ENCODE measurements around the gene SORBS2.

The SORBS2 gene

GRCh38 chr4:185702147-185702663 lies 109.8 kb downstream of the SORBS2 start:
- DNase-seq: no peak
- no peaks in the 10 kb centered on the region for H3K36me3 ChIP-seq (ENCODE audit: control insufficient read depth in 1 of 2, insufficient read depth in 2 of 2, low read length in 2 of 2)
- H4K12ac ChIP-seq (ENCODE audit: low read depth, low read length): no peak overlapping the region
- H3K9ac ChIP-seq (ENCODE audit: low read length): no peak overlapping the region
- H3K4ac ChIP-seq (ENCODE audit: low read depth, low read length): no peak overlapping the region
- no peak overlapping the region for H2BK12ac ChIP-seq (ENCODE audit: low read length)
- no peak overlapping the region for H3K4me2 ChIP-seq (ENCODE audit: low read length)
- H4K8ac ChIP-seq (ENCODE audit: low read depth, low read length): no peak overlapping the region
- no peak overlapping the region for H2AK5ac ChIP-seq (ENCODE audit: low read length)
- H2BK120ac ChIP-seq (ENCODE audit: insufficient read depth, low read length, poor library complexity): no peak overlapping the region
- H2AFZ ChIP-seq (ENCODE audit: insufficient read depth, low read length, poor library complexity): no peak overlapping the region
- no peaks in the 10 kb centered on the region for H3K79me2 ChIP-seq (ENCODE audit: control insufficient read depth, insufficient read depth, low read length, poor library complexity)
- no peak overlapping the region for H3K23ac ChIP-seq (ENCODE audit: low read length)
- no peak overlapping the region for H3K4me3 ChIP-seq (ENCODE audit: low read depth, low read length)
- H2BK5ac ChIP-seq (ENCODE audit: low read depth, low read length, poor library complexity): no peak overlapping the region
- no peaks in the 10 kb centered on the region for H3K9me3 ChIP-seq (ENCODE audit: insufficient read depth, low read depth, low read length)
- H3K27ac ChIP-seq (ENCODE audit: low read depth, low read length): no peak overlapping the region
- no peak overlapping the region for H3K14ac ChIP-seq (ENCODE audit: low read length)
- H3K27me3 ChIP-seq (ENCODE audit: insufficient read depth, low read length): no peaks in the 10 kb centered on the region
- H3K18ac ChIP-seq (ENCODE audit: low read length): no peak overlapping the region
- H3K79me1 ChIP-seq (ENCODE audit: low read length): no peaks in the 10 kb centered on the region
- WGBS (ENCODE audit: extremely low coverage, insufficient coverage, insufficient read length): no CpG with 5 or more reads among the region's 8 CpGs
- no peak overlapping the region for H4K91ac ChIP-seq (ENCODE audit: low read depth, low read length)
- no peaks in the 10 kb centered on the region for H3K4me1 ChIP-seq (ENCODE audit: control insufficient read depth in 1 of 2, insufficient read depth in 2 of 2, low read length in 2 of 2)

GRCh38 chr4:185700630-185701029 lies 111.4 kb downstream of the SORBS2 start:
- Histone ChIP-seq H3K4me3 (ENCODE audit: low read depth, low read length) (no peak overlapping the region), H3K27ac (ENCODE audit: low read depth, low read length) (no peak overlapping the region)

DNA sequence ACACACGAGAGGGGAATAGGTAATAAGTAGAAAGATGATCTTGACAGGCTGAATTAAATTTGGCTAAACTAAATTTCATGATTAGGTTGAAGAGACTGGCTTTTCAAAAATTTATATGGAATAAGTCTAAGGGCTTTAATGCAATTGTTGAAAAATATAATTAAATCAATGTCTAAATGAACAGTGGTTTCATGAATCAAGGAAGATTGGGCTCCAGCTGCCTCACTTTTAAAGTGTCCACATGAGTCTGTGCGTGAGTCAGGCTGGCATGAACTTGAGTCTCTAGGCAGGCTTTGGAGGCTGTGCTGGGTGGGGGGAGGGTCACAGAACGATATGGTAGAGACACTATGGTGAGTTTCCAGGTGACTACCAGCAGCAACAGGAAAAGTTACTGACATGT lies 111.9 kb downstream of the SORBS2 start:
- H3K14ac ChIP-seq (ENCODE audit: low read length): no peak overlapping the region
- no peaks in the 10 kb centered on the region for H3K27me3 ChIP-seq (ENCODE audit: insufficient read depth, low read length)
- no peak overlapping the region for H4K8ac ChIP-seq (ENCODE audit: low read depth, low read length)
- H2BK5ac ChIP-seq (ENCODE audit: low read depth, low read length, poor library complexity): no peak overlapping the region
- no peaks in the 10 kb centered on the region for H3K9me3 ChIP-seq (ENCODE audit: insufficient read depth, low read depth, low read length)
- H3K4me1 ChIP-seq (ENCODE audit: control insufficient read depth in 1 of 2, insufficient read depth in 2 of 2, low read length in 2 of 2): no peaks in the 10 kb centered on the region
- H2BK12ac ChIP-seq (ENCODE audit: low read length): no peak overlapping the region
- no peak overlapping the region for H3K9ac ChIP-seq (ENCODE audit: low read length)
- no peak for DNase-seq
- H3K23ac ChIP-seq (ENCODE audit: low read length): no peak overlapping the region
- no peak overlapping the region for H4K91ac ChIP-seq (ENCODE audit: low read depth, low read length)
- H3K4ac ChIP-seq (ENCODE audit: low read depth, low read length): no peak overlapping the region
- H3K36me3 ChIP-seq (ENCODE audit: control insufficient read depth in 1 of 2, insufficient read depth in 2 of 2, low read length in 2 of 2): no peaks in the 10 kb centered on the region
- no CpG with 5 or more reads among the region's 3 CpGs for WGBS (ENCODE audit: extremely low coverage, insufficient coverage, insufficient read length)
- H3K18ac ChIP-seq (ENCODE audit: low read length): no peak overlapping the region
- no peak overlapping the region for H3K27ac ChIP-seq (ENCODE audit: low read depth, low read length)
- H3K79me2 ChIP-seq (ENCODE audit: control insufficient read depth, insufficient read depth, low read length, poor library complexity): no peaks in the 10 kb centered on the region
- no peak overlapping the region for H3K4me3 ChIP-seq (ENCODE audit: low read depth, low read length)
- H3K4me2 ChIP-seq (ENCODE audit: low read length): no peak overlapping the region
- H2BK120ac ChIP-seq (ENCODE audit: insufficient read depth, low read length, poor library complexity): no peak overlapping the region
- no peak overlapping the region for H2AK5ac ChIP-seq (ENCODE audit: low read length)
- H3K79me1 ChIP-seq (ENCODE audit: low read length): no peaks in the 10 kb centered on the region
- H2AFZ ChIP-seq (ENCODE audit: insufficient read depth, low read length, poor library complexity): no peak overlapping the region
- H4K12ac ChIP-seq (ENCODE audit: low read depth, low read length): no peak overlapping the region

More at GRCh38 chr4:185700630-185701029, 111.4 kb downstream of the SORBS2 start:
- no peak overlapping the region for H2AK5ac ChIP-seq (ENCODE audit: low read length)
- H3K14ac ChIP-seq (ENCODE audit: low read length): no peak overlapping the region
- H2AFZ ChIP-seq (ENCODE audit: insufficient read depth, low read length, poor library complexity): no peak overlapping the region
- no peak overlapping the region for H4K12ac ChIP-seq (ENCODE audit: low read depth, low read length)
- H3K9ac ChIP-seq (ENCODE audit: low read length): no peak overlapping the region
- no peak overlapping the region for H4K8ac ChIP-seq (ENCODE audit: low read depth, low read length)
- no peak for DNase-seq
- no peaks in the 10 kb centered on the region for H3K79me2 ChIP-seq (ENCODE audit: control insufficient read depth, insufficient read depth, low read length, poor library complexity)
- no peak overlapping the region for H2BK12ac ChIP-seq (ENCODE audit: low read length)
- no peaks in the 10 kb centered on the region for H3K4me1 ChIP-seq (ENCODE audit: control insufficient read depth in 1 of 2, insufficient read depth in 2 of 2, low read length in 2 of 2)
- H3K4ac ChIP-seq (ENCODE audit: low read depth, low read length): no peak overlapping the region
- no peaks in the 10 kb centered on the region for H3K79me1 ChIP-seq (ENCODE audit: low read length)
- no peak overlapping the region for H3K18ac ChIP-seq (ENCODE audit: low read length)
- no peak overlapping the region for H4K91ac ChIP-seq (ENCODE audit: low read depth, low read length)
- no peak overlapping the region for H3K4me2 ChIP-seq (ENCODE audit: low read length)
- no peaks in the 10 kb centered on the region for H3K36me3 ChIP-seq (ENCODE audit: control insufficient read depth in 1 of 2, insufficient read depth in 2 of 2, low read length in 2 of 2)
- H3K23ac ChIP-seq (ENCODE audit: low read length): no peak overlapping the region
- H2BK120ac ChIP-seq (ENCODE audit: insufficient read depth, low read length, poor library complexity): no peak overlapping the region
- no peak overlapping the region for H2BK5ac ChIP-seq (ENCODE audit: low read depth, low read length, poor library complexity)
- no peaks in the 10 kb centered on the region for H3K27me3 ChIP-seq (ENCODE audit: insufficient read depth, low read length)
- no peaks in the 10 kb centered on the region for H3K9me3 ChIP-seq (ENCODE audit: insufficient read depth, low read depth, low read length)

DNA sequence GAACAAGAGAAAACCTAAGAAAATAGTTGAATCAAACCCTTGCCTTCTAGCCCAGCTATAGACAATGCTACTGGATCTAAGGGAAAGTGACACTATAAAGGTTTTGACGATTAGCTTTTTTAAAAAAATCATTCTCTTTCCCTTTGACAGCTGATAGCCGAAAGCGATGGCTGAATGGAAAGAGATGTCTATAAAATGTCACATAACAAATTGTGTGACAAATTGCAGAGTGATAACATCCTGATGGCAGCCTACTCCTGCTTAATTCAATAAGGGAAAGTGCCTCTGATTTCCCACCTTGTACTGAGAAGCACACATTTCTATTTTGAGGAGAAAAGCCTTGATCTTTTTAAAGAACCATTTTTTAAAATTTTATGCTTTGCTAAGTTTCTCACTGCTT lies 114.5 kb downstream of the SORBS2 start:
- no peak overlapping the region for H4K8ac ChIP-seq (ENCODE audit: low read depth, low read length)
- no peak overlapping the region for H3K4me3 ChIP-seq (ENCODE audit: low read depth, low read length)
- no peak overlapping the region for H3K23ac ChIP-seq (ENCODE audit: low read length)

More for the DNA sequence above, 114.5 kb downstream of the SORBS2 start:
- no peak overlapping the region for H4K91ac ChIP-seq (ENCODE audit: low read depth, low read length)
- no CpG with 5 or more reads among the region's 3 CpGs for WGBS (ENCODE audit: extremely low coverage, insufficient coverage, insufficient read length)
- H2BK120ac ChIP-seq (ENCODE audit: insufficient read depth, low read length, poor library complexity): no peak overlapping the region
- no peak overlapping the region for H3K9ac ChIP-seq (ENCODE audit: low read length)
- no peak overlapping the region for H3K4ac ChIP-seq (ENCODE audit: low read depth, low read length)
- H2BK12ac ChIP-seq (ENCODE audit: low read length): no peak overlapping the region
- H3K9me3 ChIP-seq (ENCODE audit: insufficient read depth, low read depth, low read length): no peaks in the 10 kb centered on the region
- no peak overlapping the region for H4K12ac ChIP-seq (ENCODE audit: low read depth, low read length)
- H3K27me3 ChIP-seq (ENCODE audit: insufficient read depth, low read length): no peaks in the 10 kb centered on the region
- H2AFZ ChIP-seq (ENCODE audit: insufficient read depth, low read length, poor library complexity): no peak overlapping the region
- H3K14ac ChIP-seq (ENCODE audit: low read length): no peak overlapping the region
- no peaks in the 10 kb centered on the region for H3K79me2 ChIP-seq (ENCODE audit: control insufficient read depth, insufficient read depth, low read length, poor library complexity)
- H3K4me1 ChIP-seq (ENCODE audit: control insufficient read depth in 1 of 2, insufficient read depth in 2 of 2, low read length in 2 of 2): no peaks in the 10 kb centered on the region
- no peaks in the 10 kb centered on the region for H3K79me1 ChIP-seq (ENCODE audit: low read length)
- H2BK5ac ChIP-seq (ENCODE audit: low read depth, low read length, poor library complexity): no peak overlapping the region
- no peak for DNase-seq
- no peak overlapping the region for H3K27ac ChIP-seq (ENCODE audit: low read depth, low read length)
- H3K4me2 ChIP-seq (ENCODE audit: low read length): no peak overlapping the region
- H3K18ac ChIP-seq (ENCODE audit: low read length): no peak overlapping the region
- no peak overlapping the region for H2AK5ac ChIP-seq (ENCODE audit: low read length)
- no peaks in the 10 kb centered on the region for H3K36me3 ChIP-seq (ENCODE audit: control insufficient read depth in 1 of 2, insufficient read depth in 2 of 2, low read length in 2 of 2)

All from trophoblast cell (in vitro differentiated cells and primary cell).